Stimulated activated CD8-positive, alpha-beta memory T cell treated with anti-CD3 and anti-CD28 coated beads, Interleukin-7, amount 100 ng/mL, for 48 hours (primary cell): ENCODE results near the gene MAP4K1.
"Not testable (repeated sequence)": the region's sequence is repeated elsewhere in the genome, so short reads cannot be mapped to it uniquely, and the experiment has no call there.

ENCODE experiments used
- DNase-seq, 2 donors: peaks; one replicate each; pipeline ENCODE4 v3.0.0-alpha.2; 2020; ENCODE audit warnings: low read depth in 1 of 2; ENCODE audit errors: extremely low read depth in 1 of 2

Gene MAP4K1

GRCh38 chr19:38629568-38629967 lies 11.8 kb upstream of the MAP4K1 start:
- no peak for DNase-seq

GRCh38 chr19:38626401-38626800 lies 8.6 kb upstream of the MAP4K1 start:
- no peak for DNase-seq

- DNase-seq, result no peak
Measured at GRCh38 chr19:38624822-38625221, 7.1 kb upstream of the MAP4K1 start.

- DNase-seq, result no peak
Measured at GRCh38 chr19:38619361-38620174, 1.8 kb upstream of the MAP4K1 start.

- peak; percentile 95 to 98 for DNase-seq
Measured at GRCh38 chr19:38618590-38619360, 1.0 kb upstream of the MAP4K1 start, which contains the start of gene EIF3K. EIF3K (plus strand) TSS chr19:38619188; CDS start chr19:38619269, 81 bp downstream.

- no peak for DNase-seq
Measured at GRCh38 chr19:38617283-38617763, 430 bp downstream of the MAP4K1 start.

- no peak for DNase-seq
Measured at GRCh38 chr19:38616265-38616664, 1.5 kb downstream of the MAP4K1 start.

GRCh38 chr19:38615007-38615581 lies 2.7 kb downstream of the MAP4K1 start:
- DNase-seq, result no peak

- no peak for DNase-seq
Measured at GRCh38 chr19:38614289-38614688, 3.5 kb downstream of the MAP4K1 start.

GRCh38 chr19:38606131-38606530 lies 11.6 kb downstream of the MAP4K1 start:
- DNase-seq, result no peak

GRCh38 chr19:38602856-38603255 lies 14.9 kb downstream of the MAP4K1 start:
- DNase-seq, result not testable (repeated sequence)

- DNase-seq, result no peak
Measured at GRCh38 chr19:38599722-38600121, 18.0 kb downstream of the MAP4K1 start.

GRCh38 chr19:38597075-38597474 lies 20.7 kb downstream of the MAP4K1 start:
- no peak for DNase-seq

- DNase-seq, result no peak
Measured at GRCh38 chr19:38596057-38596981, 21.4 kb downstream of the MAP4K1 start.

GRCh38 chr19:38592940-38593339 lies 24.8 kb downstream of the MAP4K1 start:
- DNase-seq, result no peak

- no peak for DNase-seq
Measured at GRCh38 chr19:38588041-38588440, 29.7 kb downstream of the MAP4K1 start.

- no peak for DNase-seq
Measured at GRCh38 chr19:38587562-38587961, 30.2 kb downstream of the MAP4K1 start.

GRCh38 chr19:38583985-38584305 lies 33.8 kb downstream of the MAP4K1 start:
- DNase-seq, result no peak

- DNase-seq, result no peak
Measured at GRCh38 chr19:38583219-38583984, 34.4 kb downstream of the MAP4K1 start.

GRCh38 chr19:38580080-38580479 lies 37.7 kb downstream of the MAP4K1 start:
- no peak for DNase-seq
